ENCODE data around the gene RACGAP1. TPM values are rescaled to one million over a fixed set of nuclear protein-coding genes. Genes with fewer than 3 reads are reported as not detected.

Gene RACGAP1
- total RNA-seq, 1 donor from 2014 or later: 13.7 TPM

DNA sequence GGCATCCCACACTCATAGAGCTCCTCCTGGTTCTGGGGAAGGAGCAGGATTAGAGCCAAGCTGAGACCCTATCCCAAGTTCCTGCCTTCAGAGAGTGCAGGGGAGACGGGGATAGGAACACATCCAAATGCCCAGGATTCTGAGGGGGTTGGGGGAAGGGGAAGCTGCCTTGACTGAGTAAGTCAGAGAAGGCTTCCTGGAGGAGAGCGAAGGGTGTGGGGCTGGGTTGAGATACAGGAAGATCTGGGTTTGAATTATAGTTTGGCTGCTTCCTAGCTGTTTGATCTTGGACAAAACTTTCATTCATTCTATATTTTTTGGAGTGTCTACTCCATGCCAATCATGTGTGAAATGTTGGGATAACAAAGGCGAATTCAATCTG, 82.8 kb downstream of the RACGAP1 start:
- peaks cover 14% of the 10 kb centered on the region for H3K4me1 ChIP-seq
- no peak for DNase-seq
- H3K9me3 ChIP-seq: no peaks in the 10 kb centered on the region

DNA sequence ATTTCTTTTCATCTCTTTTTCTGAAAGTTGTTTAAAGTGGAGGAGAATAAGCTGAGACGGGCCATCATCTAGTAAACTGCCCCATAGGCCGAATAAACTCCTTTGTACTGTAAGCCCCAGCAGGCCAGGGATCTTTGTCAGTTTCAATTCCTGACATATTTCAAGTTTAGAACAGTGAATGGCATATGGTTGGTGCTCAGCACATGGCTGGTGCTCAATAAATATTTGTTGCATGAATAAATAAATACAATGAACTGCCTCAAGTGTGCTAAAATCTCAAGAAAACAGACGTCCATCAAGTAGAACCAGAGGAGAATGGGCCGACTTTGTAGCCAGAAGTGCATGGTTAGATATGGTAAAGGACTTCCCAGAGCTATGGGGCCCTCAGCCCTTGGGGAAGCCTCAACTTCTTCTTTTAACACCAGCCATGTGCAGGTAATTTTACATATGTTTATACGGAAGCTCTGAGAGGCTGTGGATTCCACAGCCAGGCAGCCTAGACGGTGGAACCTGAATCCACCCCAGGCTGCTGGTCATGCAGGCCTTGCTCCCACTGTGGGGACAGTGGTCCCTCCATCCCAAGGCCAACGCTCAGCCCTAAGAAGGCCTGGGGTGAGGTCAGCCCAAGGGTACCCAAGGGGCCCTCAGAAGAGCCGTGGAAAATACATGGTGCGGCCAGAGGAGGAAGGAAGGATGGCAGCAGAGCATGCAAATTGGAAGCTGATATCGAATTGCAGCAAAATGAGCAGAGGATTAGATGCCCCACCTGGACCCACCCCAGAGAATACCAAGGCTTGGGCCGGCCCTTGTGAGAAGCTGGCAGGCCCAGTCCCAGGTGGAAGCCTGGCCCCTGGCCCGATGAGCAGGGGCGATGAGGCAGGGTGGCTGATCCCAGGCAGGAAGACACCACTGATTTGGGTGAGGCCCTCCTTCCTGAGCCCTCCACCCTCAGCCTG, 83.5 kb downstream of the RACGAP1 start:
- DNase-seq (no peak), ATAC-seq (no peak)
- peaks cover 14% of the 10 kb centered on the region for H3K4me1 ChIP-seq
- intact Hi-C loops (cut with DNase I): no loop called here
- H3K27ac ChIP-seq: no peak overlapping the region
- no peak overlapping the region for H3K4me3 ChIP-seq
- H3K27me3 ChIP-seq (ENCODE audit: low read depth): no peaks in the 10 kb centered on the region
- no peaks in the 10 kb centered on the region for H3K36me3 ChIP-seq
- H3K9me3 ChIP-seq: no peaks in the 10 kb centered on the region
- TF ChIP-seq, protein P1, sequence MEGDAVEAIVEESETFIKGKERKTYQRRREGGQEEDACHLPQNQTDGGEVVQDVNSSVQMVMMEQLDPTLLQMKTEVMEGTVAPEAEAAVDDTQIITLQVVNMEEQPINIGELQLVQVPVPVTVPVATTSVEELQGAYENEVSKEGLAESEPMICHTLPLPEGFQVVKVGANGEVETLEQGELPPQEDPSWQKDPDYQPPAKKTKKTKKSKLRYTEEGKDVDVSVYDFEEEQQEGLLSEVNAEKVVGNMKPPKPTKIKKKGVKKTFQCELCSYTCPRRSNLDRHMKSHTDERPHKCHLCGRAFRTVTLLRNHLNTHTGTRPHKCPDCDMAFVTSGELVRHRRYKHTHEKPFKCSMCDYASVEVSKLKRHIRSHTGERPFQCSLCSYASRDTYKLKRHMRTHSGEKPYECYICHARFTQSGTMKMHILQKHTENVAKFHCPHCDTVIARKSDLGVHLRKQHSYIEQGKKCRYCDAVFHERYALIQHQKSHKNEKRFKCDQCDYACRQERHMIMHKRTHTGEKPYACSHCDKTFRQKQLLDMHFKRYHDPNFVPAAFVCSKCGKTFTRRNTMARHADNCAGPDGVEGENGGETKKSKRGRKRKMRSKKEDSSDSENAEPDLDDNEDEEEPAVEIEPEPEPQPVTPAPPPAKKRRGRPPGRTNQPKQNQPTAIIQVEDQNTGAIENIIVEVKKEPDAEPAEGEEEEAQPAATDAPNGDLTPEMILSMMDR (IDR thresholded peaks at IDR 0.05): no peak

More for the DNA sequence above, 82.8 kb downstream of the RACGAP1 start:
- Histone ChIP-seq H3K27ac (no peak overlapping the region), H3K27me3 (ENCODE audit: low read depth) (no peaks in the 10 kb centered on the region), H3K36me3 (no peaks in the 10 kb centered on the region), H3K4me3 (no peak overlapping the region)
- TF ChIP-seq, protein P1 (IDR thresholded peaks at IDR 0.05): no peak
- no peak for ATAC-seq
- intact Hi-C loops (cut with DNase I): no loop called here

DNA sequence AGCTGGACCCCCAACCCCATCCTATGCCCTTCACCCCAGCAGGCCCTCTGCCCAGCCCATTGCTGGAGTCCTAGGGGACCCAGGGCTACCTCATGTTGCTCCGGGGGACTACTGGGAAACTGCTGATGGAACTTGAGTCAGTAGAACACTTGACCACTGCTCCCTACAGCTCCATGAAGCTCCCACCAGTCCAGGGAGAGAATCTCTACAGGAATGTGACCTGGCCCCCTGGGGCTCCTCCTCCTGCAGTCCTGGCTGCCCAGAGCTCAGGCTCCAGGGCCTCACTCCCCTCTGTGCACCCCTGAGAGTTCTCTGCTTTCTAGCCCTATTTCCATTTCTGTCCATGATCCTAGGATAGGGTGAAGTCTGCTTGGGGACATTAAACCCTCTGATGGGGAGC, 85.6 kb downstream of the RACGAP1 start:
- no peak overlapping the region for H3K27ac ChIP-seq
- no peaks in the 10 kb centered on the region for H3K27me3 ChIP-seq (ENCODE audit: low read depth)
- TF ChIP-seq, protein P1 (IDR thresholded peaks at IDR 0.05): no peak
- ATAC-seq (no peak), DNase-seq (no peak)
- H3K4me3 ChIP-seq: no peak overlapping the region
- no peaks in the 10 kb centered on the region for H3K9me3 ChIP-seq
- H3K36me3 ChIP-seq: no peaks in the 10 kb centered on the region
- intact Hi-C loops (cut with DNase I): no loop called here
- H3K4me1 ChIP-seq: no peaks in the 10 kb centered on the region

DNA sequence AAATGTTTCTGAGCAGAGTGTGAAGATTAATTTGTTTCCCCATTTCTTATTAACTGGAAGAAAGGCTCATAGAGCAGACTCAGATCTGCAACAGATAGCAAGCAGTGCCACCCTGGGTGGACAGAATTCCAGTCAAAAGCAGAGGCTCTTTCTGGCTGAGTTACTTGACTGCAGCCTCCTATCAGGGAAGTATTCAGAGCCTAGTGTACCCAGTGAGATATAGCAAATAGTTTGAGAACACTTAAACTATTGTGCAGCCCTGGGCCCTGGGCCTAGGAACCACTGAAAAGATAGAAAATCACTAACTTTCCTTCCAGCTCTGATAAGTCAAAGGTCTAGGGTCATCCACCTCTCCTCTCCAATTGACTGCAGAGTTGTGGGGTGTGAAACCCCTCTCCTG, 86.0 kb downstream of the RACGAP1 start:
- ATAC-seq (peak in 1 of 2 donors; percentile 47), DNase-seq (no peak)
- Histone ChIP-seq H3K36me3 (no peaks in the 10 kb centered on the region), H3K4me3 (no peak overlapping the region), H3K9me3 (no peaks in the 10 kb centered on the region), H3K4me1 (no peaks in the 10 kb centered on the region), H3K27me3 (ENCODE audit: low read depth) (no peaks in the 10 kb centered on the region), H3K27ac (no peak overlapping the region)
- intact Hi-C loops (cut with DNase I): no loop called here
- TF ChIP-seq, protein P1 (IDR thresholded peaks at IDR 0.05): no peak

Other genes starting within 250 kb of the RACGAP1 start
- gene NCKAP5L, start 197.1 kb downstream of the RACGAP1 start, total RNA-seq: 24.5 TPM
- 5.1 TPM for gene BCDIN3D, start 182.4 kb downstream of the RACGAP1 start, total RNA-seq
- gene FAIM2, start 121.6 kb downstream of the RACGAP1 start, total RNA-seq: 2.9 TPM
- not detected for gene AQP2, start 74.8 kb downstream of the RACGAP1 start, total RNA-seq
- gene AQP5, start 63.6 kb downstream of the RACGAP1 start, total RNA-seq: 6.4 TPM
- 0.09 TPM for gene AQP6, start 52.5 kb downstream of the RACGAP1 start, total RNA-seq
- 1.6 TPM for gene ASIC1, start 32.1 kb upstream of the RACGAP1 start, total RNA-seq
- 44.2 TPM for gene SMARCD1, start 59.8 kb upstream of the RACGAP1 start, total RNA-seq
- 67.0 TPM for gene GPD1, start 78.5 kb upstream of the RACGAP1 start, total RNA-seq
- 68.0 TPM for gene COX14, start 86.7 kb upstream of the RACGAP1 start, total RNA-seq
- 37.7 TPM for gene CERS5, start 141.9 kb upstream of the RACGAP1 start, total RNA-seq